PC-3 (cell line): ENCODE data around the gene NDUFAB1. TPM values are rescaled to one million over a fixed set of nuclear protein-coding genes. Genes with fewer than 3 reads are reported as not detected.

Source experiments
- ATAC-seq: fragments of 200-7000 bp; cut with Tn5 transposase; 2 replicates; pipeline ENCODE4 v1.9.1; 2020; ENCODE audit warnings: mild to moderate bottlenecking, moderate library complexity
- BruUV-seq: library from RNA; stranded (reverse); fragments of 400-500 nt; replicated peaks from 2 replicates; lab custom pipeline; 2021; lab: Mats Ljungman, UMichigan
- CTCF ChIA-PET: fragments of 300-600 bp; sonication (Branson Sonifier 250); formaldehyde crosslinking; loops from one replicate; lab custom pipeline; 2022; ENCODE audit warnings: antibody characterized with exemption; lab: Charles Lee
- POLR2A ChIA-PET: fragments of 300-600 bp; sonication (Branson Sonifier 250); formaldehyde crosslinking; loops from one replicate; lab custom pipeline; 2022; ENCODE audit warnings: antibody characterized with exemption; ENCODE audit not compliant: unreplicated experiment; lab: Charles Lee
- DNase-seq: peaks from one replicate; pipeline ENCODE4 v3.0.0-alpha.2; 2015
- H2AFZ ChIP-seq: fragments of 300-600 bp; sonication (generic); 2 replicates; pipeline ENCODE4 v1.6.0; 2016; ENCODE audit warnings: antibody characterized with exemption, low read length
- H3F3A ChIP-seq: fragments of 300-600 bp; sonication (generic); one replicate; pipeline ENCODE4 v1.6.0; 2017; ENCODE audit warnings: antibody characterized with exemption, low read length, control low read depth, mild to moderate bottlenecking; ENCODE audit not compliant: unreplicated experiment
- H3K27ac ChIP-seq: fragments of 300-600 bp; sonication (generic); 2 replicates; pipeline ENCODE4 v1.5.1; 2016; ENCODE audit warnings: mild to moderate bottlenecking, low read length
- H3K27me3 ChIP-seq: fragments of 300-600 bp; sonication (generic); 2 replicates; pipeline ENCODE4 v1.6.1; 2016; ENCODE audit warnings: low read length, mixed read lengths
- H3K36me3 ChIP-seq: fragments of 300-600 bp; sonication (generic); 2 replicates; pipeline ENCODE4 v1.6.1; 2016; ENCODE audit warnings: low read depth, mixed run types, low read length, mixed read lengths
- H3K4me1 ChIP-seq: fragments of 300-600 bp; sonication (generic); 2 replicates; pipeline ENCODE4 v1.5.1; 2016; ENCODE audit warnings: low read length; ENCODE audit not compliant: insufficient read depth
- H3K4me2 ChIP-seq: fragments of 300-600 bp; sonication (generic); 2 replicates; pipeline ENCODE4 v1.6.0; 2016; ENCODE audit warnings: low read length
- H3K4me3 ChIP-seq: fragments of 300-600 bp; sonication (generic); 2 replicates; pipeline ENCODE4 v1.5.1; 2016; ENCODE audit warnings: mild to moderate bottlenecking, low read length, mixed read lengths
- H3K79me2 ChIP-seq: fragments of 300-600 bp; sonication (generic); 2 replicates; pipeline ENCODE4 v1.6.1; 2017; ENCODE audit warnings: low read length, mixed read lengths
- H3K9ac ChIP-seq: fragments of 300-600 bp; sonication (generic); 2 replicates; pipeline ENCODE4 v1.6.0; 2016; ENCODE audit warnings: mild to moderate bottlenecking, low read length
- H3K9me2 ChIP-seq: fragments of 300-600 bp; sonication (generic); replicated peaks from 2 replicates; pipeline ENCODE4 v1.6.1; 2016; ENCODE audit warnings: mixed run types, low read length, mixed read lengths
- H3K9me3 ChIP-seq: fragments of 300-600 bp; sonication (generic); 2 replicates; pipeline ENCODE4 v1.6.1; 2016; ENCODE audit warnings: low read length, mixed read lengths
- H4K20me1 ChIP-seq: fragments of 300-600 bp; sonication (generic); 2 replicates; pipeline ENCODE4 v1.6.1; 2016; ENCODE audit warnings: low read length, mixed read lengths
- EZH2 ChIP-seq: fragments of 300-600 bp; sonication (generic); IDR thresholded peaks from one replicate; pipeline ENCODE4 v1.6.1; 2017; ENCODE audit warnings: antibody characterized with exemption, mild to moderate bottlenecking, low read length; ENCODE audit not compliant: unreplicated experiment
- EZH2phosphoT487 ChIP-seq: fragments of 300-600 bp; sonication (generic); IDR thresholded peaks from 2 replicates; pipeline ENCODE4 v1.6.1; 2018; ENCODE audit warnings: mild to moderate bottlenecking, antibody characterized with exemption, low read length, borderline replicate concordance
- intact Hi-C: fragments of 100-400 bp; cut with micrococcal nuclease; formaldehyde crosslinking; loops from 2 replicates; pipeline ENCODE4 v1.9.0; 2023
- total RNA-seq: library from RNA; depleted of rRNA; stranded (reverse); fragments of >200 nt; gene quantifications from 2 replicates; pipeline ENCODE4 v1.2.3, GENCODE V29; 2014
- TF ChIP-seq, protein P1 (sequence below): fragments of 300-600 bp; sonication (generic); conservative IDR thresholded peaks from 2 replicates; pipeline ENCODE4 v1.5.1; 2017; ENCODE audit warnings: antibody characterized with exemption, low read depth, mild to moderate bottlenecking, low read length

Gene NDUFAB1
- total RNA-seq, 1 experiment from 2014 or later = 228 TPM

DNA sequence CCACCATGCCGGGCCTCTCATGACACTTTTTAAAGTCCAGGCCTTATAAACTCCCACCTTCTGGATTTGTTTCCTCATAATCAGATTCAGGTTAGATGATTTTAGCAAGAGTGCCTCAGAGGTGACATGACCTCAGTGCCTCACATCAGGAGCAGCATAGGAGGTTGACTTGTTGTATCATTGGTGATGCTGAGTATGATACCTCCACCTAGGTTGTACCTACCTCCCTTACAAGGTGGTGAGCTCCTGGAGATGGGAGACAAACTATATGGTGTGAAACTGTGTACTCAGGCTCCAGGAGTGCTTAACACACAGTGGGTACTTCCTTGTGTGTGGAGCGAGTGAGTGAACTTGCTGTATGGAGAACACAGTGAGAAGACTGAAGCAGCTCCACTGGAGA, 18.6 kb downstream of the NDUFAB1 start:
- ATAC-seq (no peak), DNase-seq (no peak)
- POLR2A ChIA-PET = no interaction called here
- H2AFZ ChIP-seq = no peak overlapping the region
- no peaks in the 10 kb centered on the region for H3K9me3 ChIP-seq
- no peaks in the 10 kb centered on the region for H3K4me1 ChIP-seq
- H3K27ac ChIP-seq = no peak overlapping the region
- BruUV-seq = no TSS peak
- H3K79me2 ChIP-seq = no peaks in the 10 kb centered on the region
- peaks cover 4% of the 10 kb centered on the region for H3K36me3 ChIP-seq
- H3K27me3 ChIP-seq = no peaks in the 10 kb centered on the region
- CTCF ChIA-PET = no interaction called here
- no peaks in the 10 kb centered on the region for H4K20me1 ChIP-seq
- H3F3A ChIP-seq = no peaks in the 10 kb centered on the region
- TF ChIP-seq EZH2 (no peak), EZH2phosphoT487 (no peak)
- TF ChIP-seq, protein P1, sequence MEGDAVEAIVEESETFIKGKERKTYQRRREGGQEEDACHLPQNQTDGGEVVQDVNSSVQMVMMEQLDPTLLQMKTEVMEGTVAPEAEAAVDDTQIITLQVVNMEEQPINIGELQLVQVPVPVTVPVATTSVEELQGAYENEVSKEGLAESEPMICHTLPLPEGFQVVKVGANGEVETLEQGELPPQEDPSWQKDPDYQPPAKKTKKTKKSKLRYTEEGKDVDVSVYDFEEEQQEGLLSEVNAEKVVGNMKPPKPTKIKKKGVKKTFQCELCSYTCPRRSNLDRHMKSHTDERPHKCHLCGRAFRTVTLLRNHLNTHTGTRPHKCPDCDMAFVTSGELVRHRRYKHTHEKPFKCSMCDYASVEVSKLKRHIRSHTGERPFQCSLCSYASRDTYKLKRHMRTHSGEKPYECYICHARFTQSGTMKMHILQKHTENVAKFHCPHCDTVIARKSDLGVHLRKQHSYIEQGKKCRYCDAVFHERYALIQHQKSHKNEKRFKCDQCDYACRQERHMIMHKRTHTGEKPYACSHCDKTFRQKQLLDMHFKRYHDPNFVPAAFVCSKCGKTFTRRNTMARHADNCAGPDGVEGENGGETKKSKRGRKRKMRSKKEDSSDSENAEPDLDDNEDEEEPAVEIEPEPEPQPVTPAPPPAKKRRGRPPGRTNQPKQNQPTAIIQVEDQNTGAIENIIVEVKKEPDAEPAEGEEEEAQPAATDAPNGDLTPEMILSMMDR = no peak
- no peak overlapping the region for H3K4me3 ChIP-seq
- intact Hi-C loops = no loop called here
- no peaks in the 10 kb centered on the region for H3K9me2 ChIP-seq
- no peak overlapping the region for H3K4me2 ChIP-seq
- H3K9ac ChIP-seq = no peak overlapping the region

GRCh38 chr16:23575834-23576233, 20.3 kb downstream of the NDUFAB1 start:
- peaks cover 4% of the 10 kb centered on the region for H3K36me3 ChIP-seq
- H3K9ac ChIP-seq = no peak overlapping the region
- no peaks in the 10 kb centered on the region for H3K27me3 ChIP-seq
- H3K9me3 ChIP-seq = no peaks in the 10 kb centered on the region
- no peak overlapping the region for H3K27ac ChIP-seq
- no TSS peak for BruUV-seq
- ChIA-PET CTCF (no interaction called here), POLR2A (no interaction called here)
- H3F3A ChIP-seq = no peaks in the 10 kb centered on the region
- no peaks in the 10 kb centered on the region for H4K20me1 ChIP-seq
- H2AFZ ChIP-seq = no peak overlapping the region
- no peak overlapping the region for H3K4me3 ChIP-seq
- DNase-seq (no peak), ATAC-seq (no peak)
- TF ChIP-seq EZH2 (no peak), EZH2phosphoT487 (no peak)
- TF ChIP-seq, protein P1 = no peak
- intact Hi-C loops = no loop called here
- H3K9me2 ChIP-seq = no peaks in the 10 kb centered on the region
- H3K4me2 ChIP-seq = no peak overlapping the region
- no peaks in the 10 kb centered on the region for H3K4me1 ChIP-seq
- H3K79me2 ChIP-seq = no peaks in the 10 kb centered on the region

GRCh38 chr16:23573817-23574216, 22.3 kb downstream of the NDUFAB1 start:
- CTCF ChIA-PET = no interaction called here
- Histone ChIP-seq H3K79me2 (no peaks in the 10 kb centered on the region), H3K4me2 (no peak overlapping the region), H3K9ac (no peak overlapping the region), H3K9me2 (no peaks in the 10 kb centered on the region), H3K36me3 (peaks cover 4% of the 10 kb centered on the region; the same call in 1 of the 2 replicates), H3K27ac (no peak overlapping the region), H3K27me3 (no peaks in the 10 kb centered on the region), H3F3A (no peaks in the 10 kb centered on the region), H3K9me3 (no peaks in the 10 kb centered on the region), H3K4me1 (no peaks in the 10 kb centered on the region), H4K20me1 (no peaks in the 10 kb centered on the region), H2AFZ (no peak overlapping the region), H3K4me3 (no peak overlapping the region)
- POLR2A ChIA-PET = no interaction called here
- DNase-seq (no peak), ATAC-seq (no peak)
- BruUV-seq = no TSS peak
- TF ChIP-seq EZH2 = no peak
- no peak for TF ChIP-seq EZH2phosphoT487
- TF ChIP-seq, protein P1 = no peak
- intact Hi-C loops = no loop called here
